HG02623 (cell line): ENCODE data around the gene THUMPD2.

Experiments
- ATAC-seq: cut with Tn5 transposase; IDR thresholded peaks from one replicate; pipeline ENCODE4 v1.9.1; 2021; ENCODE audit warnings: moderate library complexity; ENCODE audit not compliant: unreplicated experiment

Gene THUMPD2

DNA sequence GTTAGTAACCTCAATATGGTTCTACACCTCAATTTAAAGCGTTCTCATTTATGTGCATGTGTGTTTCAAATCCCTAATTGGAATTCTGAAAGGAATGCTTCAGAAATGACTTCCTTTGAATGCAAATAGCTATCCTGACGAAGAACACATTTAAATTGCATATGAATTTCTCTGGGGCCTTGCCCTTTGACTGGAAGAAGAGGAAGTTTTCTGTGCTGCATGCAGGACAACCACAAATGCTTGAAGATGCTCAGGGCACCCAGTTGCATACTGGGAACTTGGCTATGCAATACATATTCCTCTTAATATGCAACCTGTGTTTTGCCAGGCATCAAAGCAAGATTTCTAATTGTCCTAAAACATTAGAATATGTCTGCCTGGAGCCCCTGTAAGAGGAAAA, 58.1 kb downstream of the THUMPD2 start:
- no peak for ATAC-seq

DNA sequence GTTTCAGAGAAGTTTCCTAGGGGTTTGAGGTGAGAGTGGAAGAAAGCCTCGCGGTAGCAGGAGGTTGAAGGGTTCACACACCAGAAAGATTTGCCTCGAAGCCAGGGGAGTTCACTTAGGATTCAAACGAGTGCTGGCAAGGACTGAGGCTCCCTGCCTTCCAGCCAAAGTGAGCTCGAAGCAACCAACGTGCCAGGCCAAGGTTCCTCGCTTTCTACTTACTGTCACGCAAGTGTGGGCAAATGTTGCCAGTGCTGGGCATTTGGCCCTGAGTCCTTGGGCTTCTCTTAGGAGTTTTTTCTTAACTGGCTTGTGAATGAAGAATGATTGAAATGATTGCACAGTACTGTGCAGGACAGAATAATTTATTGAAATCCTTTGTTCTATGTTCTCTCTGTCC, 59.7 kb downstream of the THUMPD2 start:
- ATAC-seq, result no peak

DNA sequence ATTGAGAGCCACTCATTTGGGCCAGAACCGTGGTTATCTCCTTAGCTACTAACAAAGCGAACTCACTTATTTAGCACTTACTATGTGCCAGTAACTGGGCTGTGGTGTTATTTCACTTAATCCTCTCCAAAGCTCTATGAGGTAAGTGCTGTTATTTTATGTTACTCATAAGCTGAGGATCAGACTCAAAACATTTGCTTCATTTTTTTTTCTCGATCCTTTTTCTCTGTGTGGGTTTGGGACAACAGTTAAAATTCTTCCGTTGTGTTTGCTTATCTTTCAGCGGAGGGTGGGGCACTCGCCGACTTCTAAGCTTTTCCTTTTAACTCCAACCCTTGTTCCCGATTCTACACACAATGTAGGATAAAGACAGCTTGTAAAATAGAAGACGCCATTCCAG, 60.6 kb downstream of the THUMPD2 start:
- ATAC-seq, result no peak

DNA sequence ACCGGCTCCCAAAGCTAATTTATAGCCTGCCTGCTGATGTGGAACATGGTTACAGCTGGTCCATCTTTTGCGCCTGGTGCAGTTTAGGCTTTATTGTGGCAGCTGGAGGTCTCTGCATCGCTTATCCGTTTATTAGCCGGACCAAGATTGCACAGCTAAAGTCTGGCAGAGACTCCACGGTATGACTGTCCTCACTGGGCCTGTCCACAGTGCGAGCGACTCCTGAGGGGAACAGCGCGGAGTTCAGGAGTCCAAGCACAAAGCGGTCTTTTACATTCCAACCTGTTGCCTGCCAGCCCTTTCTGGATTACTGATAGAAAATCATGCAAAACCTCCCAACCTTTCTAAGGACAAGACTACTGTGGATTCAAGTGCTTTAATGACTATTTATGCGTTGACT, 62.0 kb downstream of the THUMPD2 start:
- ATAC-seq, result no peak

DNA sequence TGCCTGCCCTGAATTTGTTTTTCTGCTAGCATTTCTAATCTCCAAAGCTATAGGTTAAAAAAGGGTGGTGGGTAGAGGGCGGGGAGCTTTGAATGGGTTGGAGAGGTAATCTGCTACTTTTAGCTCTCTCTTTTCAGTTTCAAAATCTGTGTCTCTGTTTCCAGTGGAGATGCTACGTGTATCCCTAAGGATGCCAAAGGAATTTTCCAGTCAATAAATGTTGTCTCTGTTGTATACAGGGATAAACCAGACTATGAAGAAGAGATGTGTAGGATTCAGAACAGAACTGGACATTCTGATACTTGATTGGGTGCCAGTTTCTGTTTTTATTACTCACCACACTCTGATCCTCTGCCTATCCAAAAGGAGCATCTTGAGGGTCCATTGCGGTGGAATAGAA, 63.2 kb downstream of the THUMPD2 start:
- ATAC-seq, result no peak

DNA sequence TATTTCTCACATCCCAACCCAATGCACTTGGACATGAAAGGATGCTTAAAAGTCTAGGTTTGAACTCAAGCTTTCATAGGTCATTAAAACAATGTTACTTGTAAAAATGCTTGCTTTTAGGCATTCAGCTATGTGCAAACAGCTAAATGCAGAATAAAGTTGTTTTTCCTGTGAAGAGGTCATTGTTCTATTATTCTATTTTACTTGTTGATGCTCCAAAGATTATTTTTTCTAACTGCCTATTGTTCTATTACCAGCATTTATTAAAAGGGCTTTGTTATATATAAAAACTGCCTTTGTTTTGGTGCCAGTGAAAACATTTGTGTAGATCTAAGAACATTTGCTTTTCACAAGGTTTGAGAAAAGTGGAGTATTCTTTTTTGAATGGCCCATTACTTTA, 64.0 kb downstream of the THUMPD2 start:
- ATAC-seq, result no peak

DNA sequence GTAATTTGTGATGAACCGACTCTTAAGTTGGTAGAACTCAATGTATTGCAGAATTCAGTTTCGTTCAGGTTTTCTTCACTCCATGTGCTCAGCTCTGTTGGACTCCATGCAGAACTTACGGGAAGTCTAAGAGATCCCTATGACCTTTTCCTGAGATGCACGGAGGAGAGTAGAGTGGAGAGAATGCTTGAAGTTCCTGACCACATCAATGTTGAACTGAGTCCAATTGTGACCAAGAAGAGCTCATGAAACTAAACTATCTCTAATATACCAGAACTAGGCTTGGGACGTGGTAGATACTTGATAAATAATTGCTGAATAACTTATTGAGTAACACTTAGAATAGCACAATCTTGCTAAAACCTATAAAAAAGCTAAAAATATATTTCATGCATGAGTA, 66.1 kb downstream of the THUMPD2 start:
- no peak for ATAC-seq

DNA sequence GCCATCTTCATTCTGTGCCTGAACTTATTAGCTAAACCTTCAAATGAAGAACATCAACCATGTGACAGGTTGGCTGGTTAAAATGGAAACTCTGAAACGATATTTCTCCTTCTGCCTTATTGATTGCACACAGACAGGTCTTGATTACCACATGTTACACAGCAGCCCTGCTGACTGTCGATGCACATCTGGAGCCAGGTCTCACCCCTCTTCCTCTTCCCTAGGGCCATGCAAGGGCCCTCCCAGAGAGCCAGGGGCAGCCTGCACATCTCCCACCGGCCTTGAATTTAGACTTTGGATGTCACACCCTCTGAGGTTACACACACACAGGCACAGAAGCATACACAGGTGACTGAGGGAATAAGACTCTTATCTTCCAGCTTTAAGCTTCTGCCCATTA, 68.3 kb downstream of the THUMPD2 start:
- no peak for ATAC-seq

DNA sequence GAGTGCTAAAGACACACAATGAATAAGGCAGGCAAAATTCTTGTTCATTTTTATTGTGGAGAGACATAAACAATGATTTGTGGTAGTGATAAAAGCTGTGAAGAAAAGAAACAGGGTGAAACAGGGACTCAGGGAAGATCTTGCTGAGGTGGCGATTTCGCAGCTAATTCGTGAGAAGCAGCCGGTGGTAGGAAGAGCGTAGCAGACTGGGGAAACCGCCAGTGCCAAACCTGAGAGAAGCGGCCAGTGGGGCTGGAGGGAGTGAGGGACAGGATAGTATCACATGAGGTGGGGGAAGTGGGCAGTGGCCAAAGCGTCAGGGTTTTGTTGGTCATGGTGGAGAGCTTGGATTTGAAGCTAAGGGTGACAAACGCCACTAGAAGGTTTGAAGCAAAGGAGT, 71.1 kb downstream of the THUMPD2 start:
- ATAC-seq, result no peak

DNA sequence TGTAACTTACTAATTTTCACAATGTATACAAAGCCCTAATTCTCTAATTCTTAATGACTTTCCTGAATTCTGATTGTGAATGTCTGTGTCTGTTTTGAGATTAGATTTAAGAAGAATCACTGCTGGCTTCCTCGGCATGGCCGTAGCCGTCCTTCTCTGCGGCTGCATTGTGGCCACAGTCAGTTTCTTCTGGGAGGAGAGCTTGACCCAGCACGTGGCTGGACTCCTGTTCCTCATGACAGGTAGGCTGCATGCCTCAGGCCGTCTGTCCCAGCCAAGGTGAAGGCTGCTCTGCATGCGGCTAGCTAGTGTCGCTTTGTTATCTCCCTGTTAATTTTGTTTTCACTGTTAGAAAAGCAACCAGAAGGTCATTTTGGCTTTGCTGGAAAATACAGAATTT, 72.1 kb downstream of the THUMPD2 start:
- ATAC-seq, result no peak

DNA sequence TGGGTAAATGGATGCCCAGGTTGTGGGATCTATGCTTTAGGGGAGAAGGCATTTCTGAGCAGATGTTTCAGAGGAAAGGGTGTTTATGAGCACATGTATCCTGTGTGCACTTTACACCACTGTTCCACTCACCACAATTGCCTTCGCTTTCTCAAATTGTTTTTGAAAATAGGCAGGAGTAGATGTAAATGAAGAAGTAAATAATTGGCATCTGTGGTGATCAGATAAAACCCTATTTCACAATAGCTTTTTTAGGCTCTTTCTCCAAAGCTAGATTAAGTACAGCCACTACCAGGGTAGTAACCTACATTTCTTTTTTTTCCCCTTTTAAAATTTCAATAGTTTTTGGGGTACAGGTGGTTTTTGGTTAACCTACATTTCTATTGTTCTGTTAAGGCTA, 72.7 kb downstream of the THUMPD2 start:
- no peak for ATAC-seq

DNA sequence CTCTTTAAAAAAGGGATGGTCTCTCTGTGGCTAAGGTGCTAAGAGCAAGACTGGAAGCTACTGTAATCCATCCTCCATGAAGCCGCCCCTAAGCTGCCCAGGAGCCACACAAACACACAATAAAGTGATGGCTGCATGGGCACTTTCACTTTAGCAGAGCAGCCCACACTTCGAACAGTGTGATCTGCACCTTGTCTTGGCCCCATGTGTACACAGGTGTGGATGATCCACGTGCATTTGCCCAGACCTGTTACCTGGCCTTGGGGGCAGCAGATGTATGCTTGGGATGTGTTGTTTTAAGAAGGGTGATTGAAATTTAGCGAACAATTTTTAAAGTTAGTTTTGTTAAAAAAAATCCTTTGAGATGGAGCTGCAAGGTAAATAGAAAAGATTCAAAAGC, 73.4 kb downstream of the THUMPD2 start:
- no peak for ATAC-seq

DNA sequence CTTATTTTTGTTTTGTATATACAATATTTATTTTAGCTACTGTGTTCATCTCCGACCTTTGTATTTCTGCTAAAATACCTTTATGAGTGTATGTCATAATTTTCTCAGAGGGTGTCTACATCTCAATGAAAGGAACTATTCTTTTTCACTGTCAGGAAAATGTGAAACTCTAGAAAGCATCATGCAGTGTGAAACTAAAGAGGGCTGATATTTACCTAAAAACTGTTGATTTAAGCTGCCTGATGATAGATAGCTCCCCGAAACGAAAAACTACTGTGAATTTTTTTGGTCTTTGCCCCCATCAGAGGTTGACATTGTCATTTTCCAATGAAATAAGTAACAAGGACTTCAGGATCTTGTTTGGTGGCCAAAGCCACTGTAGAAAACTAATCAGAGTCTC, 74.5 kb downstream of the THUMPD2 start:
- ATAC-seq, result no peak

DNA sequence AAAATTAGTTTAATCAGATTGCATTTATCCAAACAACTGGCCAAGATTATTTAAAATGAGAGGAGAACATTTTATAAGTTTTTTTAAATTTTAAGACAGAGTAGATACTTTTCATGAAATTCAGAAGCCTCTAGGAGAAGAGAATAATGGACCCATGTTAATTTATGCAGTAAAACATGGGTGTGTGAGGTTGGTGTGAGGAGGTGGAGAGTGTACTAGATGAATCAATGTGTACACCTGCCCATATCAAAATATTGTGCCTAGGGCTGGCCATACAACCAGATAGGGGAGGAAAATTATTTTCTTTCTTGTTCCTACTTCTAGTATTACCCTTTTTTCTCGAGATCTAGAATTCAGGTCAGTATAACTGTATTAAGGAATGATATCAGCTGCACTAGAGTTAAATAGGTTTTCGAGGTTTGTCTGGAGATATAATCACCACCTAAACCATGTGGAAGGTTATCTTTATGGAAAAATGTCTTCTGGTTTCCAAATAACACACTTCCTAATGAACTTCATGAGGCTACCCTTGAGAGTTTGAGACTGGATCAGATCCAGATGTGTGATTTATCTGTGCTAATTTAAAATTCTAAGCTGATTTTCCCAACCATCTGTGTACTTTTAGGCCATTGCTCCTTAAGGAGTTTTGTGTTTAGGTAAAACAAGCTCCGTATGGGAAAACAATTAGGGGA, 75.7 kb downstream of the THUMPD2 start:
- no peak for ATAC-seq

DNA sequence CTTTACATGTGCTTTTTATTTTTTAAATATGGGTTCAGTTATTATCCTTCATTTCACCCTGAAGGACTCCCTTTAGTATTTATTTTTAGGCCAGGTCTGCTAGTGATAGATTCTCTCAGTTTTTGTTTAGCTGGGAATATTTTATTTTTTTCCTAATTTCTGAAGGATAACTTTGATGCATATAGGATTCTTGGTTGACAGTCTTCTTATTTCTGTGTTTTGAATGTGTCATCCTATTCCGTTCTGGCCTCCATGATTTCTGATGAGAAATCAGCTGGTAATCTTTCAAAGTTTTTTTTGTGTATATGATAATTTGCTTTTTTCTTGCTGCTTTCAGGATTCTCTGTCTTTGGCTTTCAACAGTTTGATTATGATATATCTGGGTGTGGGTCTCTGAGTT, 77.9 kb downstream of the THUMPD2 start:
- no peak for ATAC-seq

DNA sequence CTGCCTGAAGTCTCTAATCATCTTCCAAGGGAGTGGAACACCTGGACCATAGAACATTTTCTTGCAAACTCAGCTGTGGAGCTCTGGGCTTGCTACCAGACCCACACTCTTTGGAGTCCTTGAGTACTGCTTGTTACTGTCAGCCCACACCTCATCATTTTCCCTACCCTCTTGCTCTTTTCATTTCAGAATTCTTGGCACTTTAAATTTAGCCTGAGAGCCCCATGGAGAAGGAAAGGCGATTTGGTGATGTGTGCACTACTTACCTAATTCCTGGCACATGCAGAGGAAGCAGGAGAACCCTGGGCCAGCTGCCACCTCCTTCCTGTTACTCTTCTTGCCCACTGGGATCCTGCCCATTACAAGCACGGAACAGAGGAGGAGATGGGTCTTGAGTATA, 81.6 kb downstream of the THUMPD2 start:
- ATAC-seq, result no peak

DNA sequence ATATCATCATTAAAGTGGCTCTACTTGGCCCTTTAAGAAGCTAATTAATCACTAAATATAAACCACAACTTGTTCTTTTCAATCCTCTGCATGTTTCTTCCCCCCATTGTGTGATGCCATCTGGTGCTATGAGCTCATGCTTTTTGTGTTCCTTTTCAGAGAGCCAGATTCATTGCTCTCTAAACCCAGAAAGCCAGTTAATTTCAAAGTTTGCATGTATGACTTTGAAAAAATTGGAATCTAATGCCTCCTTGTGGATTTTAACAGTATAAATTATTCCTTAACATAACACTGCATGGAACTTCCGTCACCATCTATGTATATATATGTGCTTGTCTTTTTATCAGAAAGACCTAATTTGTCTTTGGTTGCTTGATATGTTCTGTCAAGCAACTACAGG, 82.2 kb downstream of the THUMPD2 start:
- no peak for ATAC-seq

DNA sequence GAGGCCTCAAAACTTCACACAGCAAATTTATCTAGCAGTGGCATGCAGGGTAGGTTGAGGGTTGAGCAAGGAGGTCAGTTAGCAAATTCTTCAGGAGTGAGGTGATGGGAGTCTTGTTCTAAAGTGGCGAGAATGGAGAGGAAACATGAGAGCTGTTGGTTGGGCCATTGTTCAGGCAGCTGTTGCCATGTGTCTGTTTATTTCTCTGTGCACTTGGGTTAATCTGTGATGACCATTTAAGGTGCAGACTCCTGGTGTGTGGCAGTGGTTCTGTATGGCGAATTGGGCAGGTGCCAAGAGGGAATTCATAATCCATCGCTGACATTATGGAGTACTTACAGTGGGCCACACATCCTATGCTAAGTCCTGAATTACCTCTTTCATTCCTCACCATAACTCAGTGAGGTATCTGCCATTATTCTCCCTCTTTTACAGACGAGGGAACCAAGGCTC, 82.9 kb downstream of the THUMPD2 start:
- ATAC-seq, result no peak

DNA sequence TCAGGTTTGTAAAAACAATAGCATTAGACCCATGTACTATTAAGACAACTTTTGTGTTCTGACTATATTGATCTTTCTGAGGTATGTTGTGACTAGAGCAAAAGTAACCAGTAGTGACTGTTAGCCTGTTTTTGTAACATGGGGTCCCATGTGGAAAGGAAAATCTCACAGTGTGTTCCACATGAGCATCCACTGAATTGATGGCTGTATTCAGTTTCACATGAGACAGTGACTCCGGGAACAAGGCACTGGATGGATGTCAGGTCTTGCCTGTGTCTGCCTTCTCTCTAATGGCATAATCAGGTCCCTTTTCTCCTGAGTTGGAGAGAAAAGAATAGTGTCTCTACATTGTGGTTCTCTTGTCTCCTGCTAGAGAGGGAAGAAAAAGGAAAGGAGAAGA, 85.8 kb downstream of the THUMPD2 start:
- no peak for ATAC-seq

DNA sequence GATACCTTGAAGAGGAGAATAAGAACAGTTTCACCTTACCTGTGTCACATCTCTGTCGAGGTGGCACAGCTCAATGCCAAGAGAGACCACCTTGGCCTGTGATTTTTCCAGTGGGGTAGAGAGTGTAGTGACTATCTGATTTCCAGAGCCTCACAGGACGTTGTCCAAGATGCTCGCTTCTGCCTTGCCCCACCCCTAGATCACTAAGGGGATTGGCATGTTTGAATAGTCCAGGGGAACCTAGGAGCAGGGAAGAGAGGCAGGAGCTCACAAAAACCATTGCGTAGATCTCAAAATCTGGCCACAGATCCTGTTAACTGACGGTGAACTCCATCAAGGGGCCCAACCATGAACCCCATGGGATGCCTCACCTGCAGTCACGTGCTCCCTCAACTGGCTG, 89.2 kb downstream of the THUMPD2 start:
- ATAC-seq, result no peak

DNA sequence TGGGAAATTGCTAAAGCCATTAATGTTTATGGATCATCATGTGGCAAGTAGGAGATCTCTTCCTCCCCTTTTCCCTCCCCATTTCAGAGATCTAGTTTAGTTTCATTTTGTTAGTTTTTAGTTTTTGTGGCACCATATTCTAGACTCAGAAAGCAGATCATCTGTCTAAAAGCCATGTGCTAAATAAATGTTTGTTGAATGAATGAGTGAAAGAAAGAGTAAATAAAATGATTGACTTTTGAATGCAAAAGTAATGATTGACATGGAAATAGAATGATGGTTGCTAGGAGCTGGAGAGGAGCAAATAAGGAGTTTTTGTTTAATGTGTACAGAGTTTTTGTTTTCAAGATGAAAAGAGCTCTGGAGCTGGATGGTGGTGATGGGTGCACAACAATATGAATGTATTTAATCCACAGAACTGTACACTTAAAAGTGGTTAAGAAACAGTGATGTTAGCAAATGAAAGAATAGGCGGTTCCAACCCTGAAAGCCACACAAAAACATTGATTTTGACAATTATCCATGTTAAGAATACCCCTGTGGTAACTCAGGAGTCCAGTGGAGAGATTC, 89.7 kb downstream of the THUMPD2 start:
- no peak for ATAC-seq

DNA sequence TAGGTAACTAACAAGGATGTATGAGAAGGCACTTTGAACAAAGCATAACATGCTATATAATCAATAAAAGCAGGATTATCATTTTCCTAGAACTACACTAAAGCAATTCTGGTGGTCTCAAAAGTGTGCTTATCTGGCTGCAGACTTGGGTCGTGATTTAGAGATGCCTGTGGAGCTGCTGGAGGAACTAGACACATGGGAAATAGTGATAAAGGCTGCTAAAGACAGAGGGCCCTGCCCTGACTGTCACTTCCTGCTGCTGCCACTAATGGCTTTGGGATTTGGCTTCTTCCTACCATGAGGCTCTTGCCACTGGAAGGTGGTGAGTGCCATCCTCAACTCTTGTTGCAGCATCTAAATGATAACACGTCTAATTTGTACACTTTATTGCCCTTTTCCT, 90.9 kb downstream of the THUMPD2 start:
- no peak for ATAC-seq

DNA sequence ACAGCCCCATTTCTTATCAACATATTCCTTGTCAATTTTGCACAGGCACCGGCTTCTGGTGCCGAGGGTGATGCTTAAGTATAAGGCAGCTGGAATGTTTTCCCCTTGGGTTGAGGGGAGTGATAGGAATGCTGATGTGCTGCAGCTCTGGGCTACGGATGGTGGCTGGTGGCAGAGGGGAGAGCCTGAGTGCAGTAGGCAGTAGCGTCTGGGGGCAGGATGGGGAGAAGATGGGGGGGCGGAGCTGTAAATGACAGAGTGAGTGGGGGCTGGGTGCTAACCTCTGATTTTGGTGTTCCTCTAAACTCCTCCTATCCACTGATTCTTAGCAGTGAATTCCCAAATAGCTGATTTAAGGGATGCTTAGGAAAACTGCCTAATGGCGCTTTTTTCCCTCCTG, 92.6 kb downstream of the THUMPD2 start:
- ATAC-seq, result no peak
